CD1c-positive myeloid dendritic cell (primary cell): Measurements from ENCODE around the gene NNT.
"Not testable (repeated sequence)": the region's sequence is repeated elsewhere in the genome, so short reads cannot be mapped to it uniquely, and the experiment has no call there.

Source experiments
- DNase-seq: peaks from one replicate; pipeline ENCODE4 v3.0.0-alpha.2; 2016; ENCODE audit errors: extremely low spot score

Gene NNT

GRCh38 chr5:43582082-43583005 is 20.6 kb upstream of the NNT start:
- DNase-seq, result no peak

GRCh38 chr5:43583724-43584123 is 19.3 kb upstream of the NNT start:
- DNase-seq, result no peak

DNA sequence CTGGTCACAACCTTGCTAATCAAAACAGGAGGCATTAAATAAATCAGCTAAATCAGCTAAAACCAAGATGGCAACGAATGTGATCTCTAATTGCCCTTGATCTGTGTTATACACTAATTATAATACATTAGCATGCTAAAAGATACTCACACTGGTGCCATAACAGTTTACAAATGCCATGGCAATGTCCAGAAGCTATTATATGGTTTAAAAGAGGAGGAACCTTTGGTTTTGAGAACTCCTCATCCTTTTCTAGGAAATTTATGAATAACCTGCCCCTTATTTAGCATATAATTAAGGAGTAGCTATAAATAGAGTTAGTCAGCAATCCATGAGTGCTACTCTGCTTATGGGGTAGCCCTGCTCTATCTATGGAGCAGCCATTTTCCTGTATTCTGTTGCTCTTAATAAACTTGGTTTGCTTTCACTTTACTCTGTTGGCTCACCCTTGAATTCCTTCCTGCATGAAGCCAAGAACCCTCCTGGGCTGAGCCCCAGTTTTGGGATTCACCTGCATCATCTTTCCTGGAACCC is 18.7 kb upstream of the NNT start:
- DNase-seq, result no peak

GRCh38 chr5:43588842-43589241 is 14.1 kb upstream of the NNT start:
- no peak for DNase-seq

- no peak for DNase-seq
These were observed 13.7 kb upstream of the NNT start for GRCh38 chr5:43589310-43589709.

GRCh38 chr5:43590700-43591099 is 12.3 kb upstream of the NNT start:
- no peak for DNase-seq

GRCh38 chr5:43592363-43592762 is 10.6 kb upstream of the NNT start:
- peak; percentile 17 for DNase-seq

GRCh38 chr5:43598927-43599326 is 4.1 kb upstream of the NNT start:
- not testable (repeated sequence) for DNase-seq

DNA sequence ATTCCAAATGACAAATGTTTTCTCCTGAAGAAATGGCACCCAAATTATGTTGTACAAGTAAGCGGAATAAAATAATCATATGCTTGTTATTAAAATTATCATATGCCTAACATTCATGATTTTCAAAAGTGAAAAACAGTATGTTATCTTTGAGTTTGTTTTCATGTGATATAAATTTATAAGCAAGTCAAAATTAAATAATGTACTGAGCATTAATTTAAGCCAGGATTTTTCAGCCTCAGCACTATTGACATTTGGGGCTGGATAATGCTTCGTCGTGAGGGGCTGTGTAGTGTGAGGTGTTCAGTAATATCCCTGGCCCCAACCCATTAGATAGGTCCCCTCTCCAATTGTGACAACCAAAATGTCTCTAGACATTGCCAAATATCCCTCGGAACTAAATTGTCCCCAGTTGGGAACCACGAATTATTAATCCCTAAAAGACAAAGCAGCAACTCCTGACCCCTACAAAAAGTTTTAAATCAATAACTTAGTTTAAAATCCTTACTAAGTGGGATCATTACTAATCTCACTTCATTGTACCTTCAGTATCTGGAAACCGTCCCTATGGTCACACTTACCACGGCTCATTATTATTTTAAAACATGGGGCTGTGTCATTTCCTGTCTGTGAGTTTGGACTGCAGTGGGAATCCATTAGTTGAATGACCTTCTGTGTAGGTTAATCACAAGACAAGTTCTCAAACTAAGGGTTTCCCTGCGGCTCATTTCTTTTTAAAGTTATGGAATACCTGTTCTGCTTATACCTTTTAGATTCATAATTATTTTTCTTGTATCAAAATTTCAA is 1.3 kb upstream of the NNT start:
- peak; percentile 39 for DNase-seq

- DNase-seq, result peak; percentile 86
These were observed 601 bp downstream of the NNT start for GRCh38 chr5:43603344-43604217.

DNA sequence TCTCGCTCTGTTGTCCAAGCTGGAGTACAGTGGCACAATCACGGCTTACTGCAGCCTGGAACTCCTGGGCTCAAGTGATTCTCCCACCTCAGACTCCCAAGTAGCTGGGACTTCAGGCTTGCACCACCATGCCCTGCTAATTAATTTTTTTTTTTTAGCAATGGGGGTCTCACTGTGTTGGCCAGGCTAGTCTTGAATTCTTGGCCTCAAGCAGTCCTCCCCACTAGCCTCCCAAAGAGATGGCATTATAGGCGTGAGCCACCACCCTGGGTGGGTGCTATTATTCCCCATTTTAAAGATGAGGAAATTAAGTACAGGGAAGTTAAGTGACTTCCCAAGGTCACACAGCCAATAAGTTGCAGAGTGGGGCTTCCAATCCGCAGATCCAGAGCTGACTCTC is 1.7 kb downstream of the NNT start:
- DNase-seq, result peak; percentile 50

GRCh38 chr5:43606351-43606750 is 3.4 kb downstream of the NNT start:
- DNase-seq, result no peak

- DNase-seq, result no peak
These were observed 5.4 kb downstream of the NNT start for GRCh38 chr5:43608406-43608805.

DNA sequence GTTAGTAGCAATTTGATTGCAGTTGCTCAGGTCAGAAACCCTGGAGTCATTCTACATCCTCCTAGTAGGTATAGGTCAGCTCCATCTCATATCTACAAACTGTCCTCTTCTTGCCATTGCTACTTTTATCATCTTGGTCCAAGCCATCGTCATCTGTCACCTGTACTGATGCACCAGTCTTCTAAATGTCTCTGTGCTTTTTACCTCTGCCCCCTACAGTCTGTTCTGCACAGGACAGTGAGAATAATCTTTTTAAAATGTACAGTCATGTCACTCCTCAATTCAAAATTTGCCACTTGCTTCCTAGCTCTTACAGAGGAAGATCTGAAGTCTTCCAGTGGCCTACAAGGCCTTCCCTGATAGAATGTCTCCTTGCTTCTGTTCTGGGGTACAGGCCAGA is 6.8 kb downstream of the NNT start:
- no peak for DNase-seq

DNA sequence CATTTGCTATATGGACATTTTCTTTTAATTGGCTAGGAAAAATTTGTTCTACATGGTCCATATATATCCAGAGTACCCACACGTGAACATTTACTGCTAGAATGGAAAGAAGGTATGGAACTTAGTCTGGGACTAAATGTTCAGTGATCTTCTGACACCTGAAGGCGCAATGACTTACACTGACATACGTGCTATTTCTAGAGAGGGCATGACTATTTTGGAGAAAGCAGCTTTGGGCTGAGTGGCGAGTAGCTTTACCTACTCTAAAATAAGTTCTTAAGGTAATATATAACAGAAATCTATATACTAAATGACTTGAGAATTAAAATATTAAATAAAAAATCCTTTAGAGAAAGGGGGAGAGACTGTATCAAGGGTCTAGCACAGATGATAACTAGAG is 10.4 kb downstream of the NNT start:
- no peak for DNase-seq

DNA sequence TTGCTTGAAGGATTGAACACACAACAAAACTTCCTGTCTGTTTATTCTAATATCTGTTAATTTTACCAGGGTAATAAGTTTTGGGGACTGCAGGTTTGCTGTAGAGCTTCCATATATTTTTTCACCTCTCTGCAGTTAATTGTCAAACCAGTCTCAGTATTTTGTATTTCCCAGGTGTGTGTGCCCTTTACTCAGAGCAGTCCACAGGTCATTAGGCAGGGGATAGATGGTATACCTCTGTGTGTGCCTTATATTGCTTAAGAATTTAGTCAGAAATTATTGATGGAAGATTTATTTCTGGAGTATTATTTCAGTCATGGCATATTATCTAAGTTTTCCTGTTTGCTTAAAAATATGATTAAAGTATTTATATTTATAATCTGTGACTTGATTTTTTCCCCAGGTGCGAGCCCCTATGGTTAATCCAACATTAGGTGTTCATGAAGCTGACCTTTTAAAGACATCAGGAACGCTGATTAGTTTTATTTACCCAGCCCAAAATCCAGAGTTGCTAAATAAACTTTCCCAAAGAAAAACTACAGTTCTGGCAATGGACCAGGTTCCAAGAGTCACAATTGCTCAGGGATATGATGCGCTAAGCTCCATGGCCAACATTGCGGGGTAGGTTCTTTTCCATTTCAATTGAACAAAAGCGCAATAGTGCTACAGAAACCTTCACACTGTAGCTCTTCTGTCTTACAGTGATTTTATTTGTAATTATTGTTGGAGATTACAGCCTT is 12.6 kb downstream of the NNT start:
- DNase-seq, result no peak

DNA sequence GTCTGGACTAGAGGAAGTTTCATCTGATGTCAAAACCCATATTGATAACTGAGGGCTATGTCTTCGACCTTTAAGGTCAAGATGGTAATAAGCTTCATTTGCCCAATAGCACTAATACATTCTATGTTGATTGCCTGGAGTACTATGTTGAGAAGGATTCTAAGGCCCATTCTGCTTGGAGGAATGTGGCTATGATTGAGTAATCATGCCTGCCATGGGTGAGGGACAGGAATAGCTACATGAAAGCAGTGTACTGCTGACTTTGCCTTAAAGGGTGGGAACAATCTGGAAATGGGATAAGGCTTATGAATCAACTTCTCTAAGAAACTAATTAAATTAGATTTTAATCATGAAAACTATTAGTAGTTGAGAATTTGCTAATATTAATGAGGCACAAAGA is 13.6 kb downstream of the NNT start:
- no peak for DNase-seq

- DNase-seq, result no peak
These were observed 16.4 kb downstream of the NNT start for GRCh38 chr5:43619380-43619779.

- no peak for DNase-seq
These were observed 16.9 kb downstream of the NNT start for GRCh38 chr5:43619911-43620310.

GRCh38 chr5:43620944-43621505 is 18.0 kb downstream of the NNT start:
- DNase-seq, result no peak

- DNase-seq, result no peak
These were observed 19.1 kb downstream of the NNT start for GRCh38 chr5:43622074-43622473.
